ENCODE measurements around the gene ZDHHC8. TPM values are rescaled to one million over a fixed set of nuclear protein-coding genes. Genes with fewer than 3 reads are reported as not detected.

ZDHHC8 gene
- total RNA-seq, 6 experiments from 2014 or later: 91.8 to 119 (median 99.1) TPM

DNA sequence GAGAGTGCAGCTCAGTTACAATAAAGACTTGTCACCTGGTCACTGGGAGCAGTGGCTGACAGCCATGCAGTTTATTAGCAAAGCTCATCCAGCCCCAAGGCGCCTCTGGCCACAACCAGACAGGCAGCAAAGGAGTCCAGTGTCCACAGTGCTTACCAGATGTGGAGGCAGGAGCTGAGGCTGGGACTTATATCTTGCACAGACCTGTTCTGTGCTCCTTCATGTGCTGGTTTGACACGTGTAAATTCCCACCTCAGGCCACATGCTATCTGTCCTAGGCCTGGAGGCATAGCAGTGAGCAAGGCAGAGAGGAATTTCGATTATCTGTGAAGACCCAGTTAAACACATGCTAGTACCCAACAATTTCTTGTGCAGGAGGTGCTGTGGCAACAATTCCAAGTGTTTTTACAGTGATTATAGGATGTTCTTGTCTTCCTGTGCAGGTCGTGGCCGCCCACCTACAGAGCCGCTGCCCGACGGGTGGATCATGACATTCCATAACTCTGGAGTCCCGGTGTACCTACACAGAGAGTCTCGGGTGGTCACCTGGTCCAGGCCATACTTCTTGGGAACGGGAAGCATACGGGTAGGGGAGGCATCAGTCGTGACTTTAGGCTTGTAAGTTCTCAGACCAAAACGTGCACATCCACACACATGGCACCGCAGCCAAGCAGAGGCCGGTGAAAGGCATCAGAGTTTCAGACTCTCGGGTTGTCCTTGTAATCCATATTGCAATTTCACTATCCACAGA is 42.2 kb upstream of the ZDHHC8 start:
- DNase-seq: no peak
- no peaks in the 10 kb centered on the region; the same call in 1 of the 2 replicates for H3K27me3 Mint-ChIP-seq (ENCODE audit: insufficient read depth)
- no peaks in the 10 kb centered on the region for H3K9me3 Mint-ChIP-seq
- peaks cover 61% of the 10 kb centered on the region for H3K36me3 Mint-ChIP-seq (ENCODE audit: low read depth)
- H3K4me1 Mint-ChIP-seq (ENCODE audit: low read depth): peaks cover 23% of the 10 kb centered on the region
- no peak overlapping the region for H3K4me3 Mint-ChIP-seq
- peak overlapping the region; percentile 38 for H3K27ac Mint-ChIP-seq
- TF ChIP-seq, protein P1, sequence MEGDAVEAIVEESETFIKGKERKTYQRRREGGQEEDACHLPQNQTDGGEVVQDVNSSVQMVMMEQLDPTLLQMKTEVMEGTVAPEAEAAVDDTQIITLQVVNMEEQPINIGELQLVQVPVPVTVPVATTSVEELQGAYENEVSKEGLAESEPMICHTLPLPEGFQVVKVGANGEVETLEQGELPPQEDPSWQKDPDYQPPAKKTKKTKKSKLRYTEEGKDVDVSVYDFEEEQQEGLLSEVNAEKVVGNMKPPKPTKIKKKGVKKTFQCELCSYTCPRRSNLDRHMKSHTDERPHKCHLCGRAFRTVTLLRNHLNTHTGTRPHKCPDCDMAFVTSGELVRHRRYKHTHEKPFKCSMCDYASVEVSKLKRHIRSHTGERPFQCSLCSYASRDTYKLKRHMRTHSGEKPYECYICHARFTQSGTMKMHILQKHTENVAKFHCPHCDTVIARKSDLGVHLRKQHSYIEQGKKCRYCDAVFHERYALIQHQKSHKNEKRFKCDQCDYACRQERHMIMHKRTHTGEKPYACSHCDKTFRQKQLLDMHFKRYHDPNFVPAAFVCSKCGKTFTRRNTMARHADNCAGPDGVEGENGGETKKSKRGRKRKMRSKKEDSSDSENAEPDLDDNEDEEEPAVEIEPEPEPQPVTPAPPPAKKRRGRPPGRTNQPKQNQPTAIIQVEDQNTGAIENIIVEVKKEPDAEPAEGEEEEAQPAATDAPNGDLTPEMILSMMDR (IDR thresholded peaks at IDR 0.05): no peak

DNA sequence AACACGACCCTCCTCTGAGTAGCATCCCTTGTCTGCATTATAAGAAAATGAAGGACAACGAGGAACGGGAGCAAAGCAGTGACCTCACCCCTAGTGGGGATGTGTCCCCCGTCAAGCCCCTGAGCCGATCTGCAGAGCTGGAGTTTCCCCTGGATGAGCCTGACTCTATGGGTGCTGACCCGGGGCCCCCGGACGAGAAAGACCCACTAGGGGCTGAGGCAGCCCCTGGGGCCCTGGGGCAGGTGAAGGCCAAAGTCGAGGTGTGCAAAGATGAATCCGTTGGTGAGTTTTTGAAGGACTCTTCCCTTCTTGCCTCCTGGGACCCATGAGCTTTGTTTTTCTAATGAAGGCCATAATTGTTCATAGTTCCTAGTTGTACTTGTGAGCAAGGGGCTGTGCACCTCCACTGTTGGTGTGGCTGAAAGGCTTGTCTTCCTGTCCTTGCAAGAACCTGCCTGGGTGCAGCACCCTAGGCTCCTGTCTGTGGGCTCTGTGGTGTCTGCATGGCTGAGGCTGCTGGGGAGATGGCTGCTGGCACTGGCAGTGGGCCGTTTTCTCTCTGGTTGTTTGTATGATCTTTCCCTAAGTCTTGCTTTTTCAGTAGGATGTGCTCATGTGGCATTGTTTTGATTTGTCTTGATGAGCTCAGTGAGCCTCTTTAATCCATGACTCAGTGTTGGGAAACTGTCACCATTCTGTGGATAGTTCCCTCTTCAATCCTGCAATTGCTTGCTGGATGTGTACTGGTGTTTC is 41.5 kb upstream of the ZDHHC8 start:
- no peaks in the 10 kb centered on the region for H3K9me3 Mint-ChIP-seq
- peaks cover 19% of the 10 kb centered on the region for H3K4me1 Mint-ChIP-seq (ENCODE audit: low read depth)
- DNase-seq: peak; percentile 54
- TF ChIP-seq, protein P1 (IDR thresholded peaks at IDR 0.05): no peak
- peaks cover 61% of the 10 kb centered on the region for H3K36me3 Mint-ChIP-seq (ENCODE audit: low read depth)
- H3K27ac Mint-ChIP-seq: peak overlapping the region; percentile 59
- H3K27me3 Mint-ChIP-seq (ENCODE audit: insufficient read depth): no peaks in the 10 kb centered on the region; the same call in 1 of the 2 replicates
- H3K4me3 Mint-ChIP-seq: no peak overlapping the region

DNA sequence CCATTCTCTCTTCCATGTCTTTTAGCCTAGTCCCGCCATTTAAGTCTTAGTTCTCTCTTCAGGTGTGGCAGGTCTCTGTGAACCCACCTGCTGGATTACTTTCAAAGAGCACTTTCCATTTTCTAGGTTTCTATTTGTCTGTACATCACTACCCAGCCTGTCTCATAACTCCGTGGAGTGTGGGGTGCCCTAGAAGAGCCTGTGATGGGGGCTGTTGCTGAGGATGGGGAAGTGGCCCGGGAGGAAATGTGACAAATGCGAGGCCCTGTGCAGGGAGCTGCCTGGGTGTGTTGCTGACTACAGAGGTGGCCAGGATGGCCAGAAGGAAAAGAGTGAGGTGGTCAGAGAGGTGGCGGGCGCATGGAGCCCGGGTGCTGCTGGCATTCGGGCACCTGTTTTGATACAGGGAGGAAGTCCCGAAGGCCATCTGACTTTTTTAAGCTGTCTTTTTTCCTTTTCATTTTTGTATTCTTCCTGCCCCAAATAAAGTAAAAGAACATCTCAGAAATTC is 40.8 kb upstream of the ZDHHC8 start:
- Mint-ChIP-seq H3K4me3 (no peak overlapping the region), H3K27ac (peak overlapping the region; percentile 59), H3K27me3 (ENCODE audit: insufficient read depth) (no peaks in the 10 kb centered on the region; the same call in 1 of the 2 replicates)

DNA sequence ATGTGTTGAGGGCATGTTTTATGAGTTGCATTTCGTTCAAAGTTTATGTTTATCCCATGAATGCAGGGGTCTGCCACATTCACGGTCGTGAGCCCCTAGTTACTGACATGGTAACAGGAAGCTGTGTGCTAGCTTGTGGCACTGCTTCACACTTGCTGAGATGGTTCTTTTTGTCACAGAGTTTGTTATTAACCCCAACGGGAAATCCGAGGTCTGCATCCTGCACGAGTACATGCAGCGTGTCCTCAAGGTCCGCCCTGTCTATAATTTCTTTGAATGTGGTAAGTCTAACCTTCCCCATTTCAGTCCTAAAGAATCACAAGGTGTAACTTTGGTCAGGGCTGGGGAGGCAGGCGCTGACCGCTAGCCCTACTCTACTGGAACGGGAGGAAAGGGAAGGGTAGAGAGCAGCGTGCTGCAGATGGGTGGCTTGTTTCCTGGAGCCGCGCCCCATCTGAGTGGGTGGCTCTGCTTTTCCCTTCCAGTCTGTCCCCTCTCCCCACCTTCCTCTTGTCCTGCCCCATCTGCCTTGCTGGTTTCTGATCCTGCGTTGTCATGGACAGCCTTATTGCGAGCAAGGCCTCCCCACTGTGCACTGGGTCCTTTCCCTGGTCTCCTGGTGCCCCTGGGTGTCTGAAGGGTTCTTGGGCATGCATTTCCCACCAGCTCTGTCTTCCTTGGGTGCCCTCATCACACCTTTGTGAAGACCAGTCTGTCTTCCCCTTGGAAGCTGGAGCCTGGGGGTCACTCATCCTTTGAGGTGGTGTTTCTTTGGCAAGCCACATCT is 39.7 kb upstream of the ZDHHC8 start:
- Mint-ChIP-seq H3K4me3 (no peak overlapping the region), H3K27ac (no peak overlapping the region; the same call in 1 of the 2 replicates), H3K9me3 (no peaks in the 10 kb centered on the region), H3K27me3 (ENCODE audit: insufficient read depth) (no peaks in the 10 kb centered on the region; the same call in 1 of the 2 replicates), H3K4me1 (ENCODE audit: low read depth) (peaks cover 19% of the 10 kb centered on the region), H3K36me3 (ENCODE audit: low read depth) (peaks cover 66% of the 10 kb centered on the region)
- DNase-seq: no peak
- TF ChIP-seq, protein P1 (IDR thresholded peaks at IDR 0.05): no peak

More for the DNA sequence above, 40.8 kb upstream of the ZDHHC8 start:
- peaks cover 19% of the 10 kb centered on the region for H3K4me1 Mint-ChIP-seq (ENCODE audit: low read depth)
- H3K36me3 Mint-ChIP-seq (ENCODE audit: low read depth): peaks cover 64% of the 10 kb centered on the region
- no peaks in the 10 kb centered on the region for H3K9me3 Mint-ChIP-seq
- no peak for DNase-seq
- TF ChIP-seq, protein P1 (IDR thresholded peaks at IDR 0.05): no peak

DNA sequence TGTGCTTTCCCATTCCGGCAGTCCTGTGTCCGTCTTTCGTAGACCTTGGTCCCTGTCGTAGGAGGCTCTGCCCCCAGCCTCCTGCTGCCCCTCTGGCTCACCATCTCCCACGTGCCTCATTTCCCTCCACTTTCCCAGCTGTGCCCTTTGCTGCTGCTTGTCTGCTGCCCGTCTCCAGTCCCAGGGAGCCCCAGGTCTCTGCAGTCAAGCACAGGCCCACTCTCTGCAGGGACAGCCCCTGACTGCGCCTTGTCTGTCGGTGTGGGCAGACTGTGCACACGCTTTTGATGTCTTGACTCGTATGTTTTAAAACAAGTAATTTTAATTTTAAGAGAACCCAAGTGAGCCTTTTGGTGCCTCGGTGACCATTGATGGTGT is 39.1 kb upstream of the ZDHHC8 start:
- H3K9me3 Mint-ChIP-seq: no peaks in the 10 kb centered on the region
- TF ChIP-seq, protein P1 (IDR thresholded peaks at IDR 0.05): no peak
- peaks cover 19% of the 10 kb centered on the region for H3K4me1 Mint-ChIP-seq (ENCODE audit: low read depth)
- H3K27me3 Mint-ChIP-seq (ENCODE audit: insufficient read depth): no peaks in the 10 kb centered on the region; the same call in 1 of the 2 replicates
- peaks cover 65% of the 10 kb centered on the region for H3K36me3 Mint-ChIP-seq (ENCODE audit: low read depth)
- H3K4me3 Mint-ChIP-seq: no peak overlapping the region
- DNase-seq: no peak
- no peak overlapping the region; the same call in 1 of the 2 replicates for H3K27ac Mint-ChIP-seq

All from HFFc6 (cell line).